Endothelial cell of umbilical vein (primary cell): ENCODE results near the gene ARMC8. TPM values are rescaled to one million over a fixed set of nuclear protein-coding genes. Genes with fewer than 3 reads are reported as not detected.

ENCODE experiments used
- BruUV-seq: library from RNA; stranded (reverse); fragments of 400-500 nt; replicated peaks from 2 replicates; lab custom pipeline; 2021; lab: Mats Ljungman, UMichigan
- CTCF ChIA-PET: fragments of 300-600, 350-600 bp; sonication (Branson Sonifier 250); formaldehyde crosslinking; loops from one replicate; lab custom pipeline; 2021; ENCODE audit warnings: antibody characterized with exemption, inconsistent platforms; lab: Charles Lee
- POLR2A ChIA-PET: fragments of 300-600, 350-600 bp; sonication (Branson Sonifier 250); formaldehyde crosslinking; loops from one replicate; lab custom pipeline; 2021; ENCODE audit warnings: antibody characterized with exemption, inconsistent platforms; lab: Charles Lee
- DNase-seq: peaks from one replicate; pipeline ENCODE4 v3.0.0-alpha.2; 2011; ENCODE audit warnings: low read depth, low spot score
- FAIRE-seq: peaks from 2 replicates; lab custom pipeline; 2011; peaks lifted over from hg19 to GRCh38; lab: Jason Lieb, UNC
- H2AFZ ChIP-seq: 2 replicates; pipeline ENCODE4 v1.6.0; 2012; ENCODE audit warnings: low read depth, low read length, control low read depth, inconsistent platforms
- H3K27ac ChIP-seq: 2 replicates; pipeline ENCODE4 v1.5.1; 2011; ENCODE audit warnings: low read depth, mild to moderate bottlenecking, control low read depth, low read length, moderate library complexity; ENCODE audit not compliant: insufficient read depth
- H3K27me3 ChIP-seq, 2 experiments: 2 replicates each; pipeline versions ENCODE4 v1.6.0 to v1.6.1; 2011; ENCODE audit warnings: low read length in 2 of 2, mixed read lengths in 1 of 2; ENCODE audit not compliant: control insufficient read depth in 2 of 2, insufficient read depth in 2 of 2
- H3K36me3 ChIP-seq, 2 experiments: 2 replicates in 1 of 2; 3 replicates in 1 of 2; pipeline ENCODE4 v1.5.1; 2011; ENCODE audit warnings: low read length in 2 of 2, mild to moderate bottlenecking in 1 of 2, moderate library complexity in 1 of 2; ENCODE audit not compliant: control insufficient read depth in 2 of 2, insufficient read depth in 2 of 2; ENCODE audit errors: extremely low read depth in 1 of 2
- H3K4me1 ChIP-seq: 3 replicates; pipeline ENCODE4 v1.5.1; 2011; ENCODE audit warnings: mild to moderate bottlenecking, low read length; ENCODE audit not compliant: control insufficient read depth, insufficient read depth; ENCODE audit errors: extremely low read depth
- H3K4me2 ChIP-seq: 2 replicates; pipeline ENCODE4 v1.6.1; 2011; ENCODE audit warnings: low read length, control low read depth, mixed read lengths; ENCODE audit not compliant: insufficient read depth
- H3K4me3 ChIP-seq, 3 experiments: fragments of 200-600 bp in 1 of 3; sonication (generic), shearing (Covaris generic) in 1 of 3; replicated peaks in 1 of 3; 2 replicates each; pipeline ENCODE4 v1.5.1; 2011 to 2016; ENCODE audit warnings: control low read depth in 3 of 3, low read length in 3 of 3, mild to moderate bottlenecking in 2 of 3, inconsistent platforms in 1 of 3, low read depth in 1 of 3, moderate library complexity in 1 of 3; ENCODE audit not compliant: insufficient read depth in 1 of 3
- H3K79me2 ChIP-seq: 2 replicates; pipeline ENCODE4 v1.6.0; 2012; ENCODE audit warnings: low read length, inconsistent platforms; ENCODE audit not compliant: control insufficient read depth, insufficient read depth
- H3K9ac ChIP-seq: replicated peaks from 2 replicates; pipeline ENCODE3; 2011; ENCODE audit warnings: low read length, control low read depth; ENCODE audit not compliant: insufficient read depth; ENCODE audit errors: extremely low read depth
- H3K9me1 ChIP-seq: replicated peaks from 3 replicates; pipeline ENCODE4 v1.6.0; 2011; ENCODE audit warnings: mild to moderate bottlenecking, low read length; ENCODE audit not compliant: control insufficient read depth, insufficient read depth; ENCODE audit errors: extremely low read depth
- H3K9me3 ChIP-seq: replicated peaks from 2 replicates; pipeline ENCODE4 v1.5.1; 2012; ENCODE audit warnings: low read length, inconsistent platforms; ENCODE audit not compliant: control insufficient read depth, insufficient read depth
- H4K20me1 ChIP-seq: replicated peaks from 2 replicates; pipeline ENCODE3; 2011; ENCODE audit warnings: mild to moderate bottlenecking, low read length; ENCODE audit not compliant: control insufficient read depth, insufficient read depth; ENCODE audit errors: extremely low read depth
- EZH2 ChIP-seq: IDR thresholded peaks from 2 replicates; pipeline ENCODE4 v1.6.1; 2012; ENCODE audit warnings: borderline replicate concordance, low read depth, mild to moderate bottlenecking, moderate library complexity, low read length, inconsistent platforms; ENCODE audit not compliant: severe bottlenecking
- JUN ChIP-seq: IDR thresholded peaks from 2 replicates; pipeline ENCODE4 v1.6.1; 2011; ENCODE audit warnings: borderline replicate concordance, low read depth; ENCODE audit not compliant: insufficient read length, insufficient read depth
- POLR2A ChIP-seq: IDR thresholded peaks from 2 replicates; pipeline ENCODE4 v1.6.1; 2012; ENCODE audit warnings: low read depth, mild to moderate bottlenecking, control low read depth, low read length
- dilution Hi-C: fragments of 300-500 bp; cut with MboI; formaldehyde crosslinking; loops from one replicate; pipeline ENCODE4 v1.15.0; 2019; ENCODE audit warnings: low sequenced_read_pairs; ENCODE audit not compliant: extremely low pct_ligation_motif_present
- intact Hi-C: fragments of 100-400 bp; cut with micrococcal nuclease; formaldehyde crosslinking; loops from one replicate; pipeline ENCODE4 v1.10.0; 2022
- polyA plus RNA-seq, 4 experiments: library from polyadenylated mRNA; depleted of rRNA in 3 of 4; stranded (reverse) in 3 of 4; unstranded in 1 of 4; fragments of >200 nt; gene quantifications; 2 replicates each; pipeline versions ENCODE4 v1.2.1 to v1.2.3, GENCODE V29; 2011 to 2012; ENCODE audit warnings: missing spikeins in 1 of 4
- total RNA-seq: library from RNA; stranded (reverse); gene quantifications from 2 replicates; pipeline ENCODE4 v1.2.3, GENCODE V29; 2021
- TF ChIP-seq, protein P1 (sequence below), 2 donors: IDR thresholded peaks; 1 replicate in 1 of 2; 2 replicates in 1 of 2; pipeline ENCODE4 v1.5.1; 2011; ENCODE audit warnings: low read length in 2 of 2, mild to moderate bottlenecking in 2 of 2, moderate library complexity in 2 of 2, control low read depth in 1 of 2, inconsistent platforms in 1 of 2, low read depth in 1 of 2; ENCODE audit not compliant: insufficient read depth in 1 of 2; ENCODE audit errors: extremely low read depth in 1 of 2

Gene ARMC8
- total and polyA plus RNA-seq, 2 donors (not counting 3 experiments of a cell fraction or from before 2014, with no cell fraction given) = 39.6 to 46.0 TPM

- DNase-seq = peak; percentile 29
Observed at GRCh38 chr3:138332472-138333073, 145.5 kb downstream of the ARMC8 start.

More at GRCh38 chr3:138332472-138333073, 145.5 kb downstream of the ARMC8 start:
- dilution Hi-C loops = no loop called here
- no peaks in the 10 kb centered on the region for H3K36me3 ChIP-seq
- CTCF ChIA-PET = interaction anchor here (0.9 to 1.5 kb wide), 5 partner anchors 11 to 603 kb away, joined by 3 to 4 read pairs (median 3); no protein-coding TSS in a partner anchor
- TF ChIP-seq EZH2 (no peak), POLR2A (no peak), JUN (no peak)
- TF ChIP-seq, protein P1, sequence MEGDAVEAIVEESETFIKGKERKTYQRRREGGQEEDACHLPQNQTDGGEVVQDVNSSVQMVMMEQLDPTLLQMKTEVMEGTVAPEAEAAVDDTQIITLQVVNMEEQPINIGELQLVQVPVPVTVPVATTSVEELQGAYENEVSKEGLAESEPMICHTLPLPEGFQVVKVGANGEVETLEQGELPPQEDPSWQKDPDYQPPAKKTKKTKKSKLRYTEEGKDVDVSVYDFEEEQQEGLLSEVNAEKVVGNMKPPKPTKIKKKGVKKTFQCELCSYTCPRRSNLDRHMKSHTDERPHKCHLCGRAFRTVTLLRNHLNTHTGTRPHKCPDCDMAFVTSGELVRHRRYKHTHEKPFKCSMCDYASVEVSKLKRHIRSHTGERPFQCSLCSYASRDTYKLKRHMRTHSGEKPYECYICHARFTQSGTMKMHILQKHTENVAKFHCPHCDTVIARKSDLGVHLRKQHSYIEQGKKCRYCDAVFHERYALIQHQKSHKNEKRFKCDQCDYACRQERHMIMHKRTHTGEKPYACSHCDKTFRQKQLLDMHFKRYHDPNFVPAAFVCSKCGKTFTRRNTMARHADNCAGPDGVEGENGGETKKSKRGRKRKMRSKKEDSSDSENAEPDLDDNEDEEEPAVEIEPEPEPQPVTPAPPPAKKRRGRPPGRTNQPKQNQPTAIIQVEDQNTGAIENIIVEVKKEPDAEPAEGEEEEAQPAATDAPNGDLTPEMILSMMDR (IDR thresholded peaks at IDR 0.05; ENCODE audit: extremely low read depth in 1 of 2, insufficient read depth in 1 of 2, low read depth in 1 of 2, low read length in 2 of 2) = peak; percentile 31 to 44
- intact Hi-C loops = loop anchor here (1.0 to 10.0 kb wide), 4 partner anchors 16 to 262 kb away; partner anchors contain the start of genes CEP70 and MRAS
- H3K9me3 ChIP-seq = no peaks in the 10 kb centered on the region
- no peak overlapping the region for H2AFZ ChIP-seq
- H3K27ac ChIP-seq = no peak overlapping the region
- H3K9me1 ChIP-seq = no peaks in the 10 kb centered on the region
- peak; percentile 58 for FAIRE-seq
- POLR2A ChIA-PET = no interaction called here
- H3K27me3 ChIP-seq = peaks cover 6 to 9% of the 10 kb centered on the region in 2 experiments
- no peak overlapping the region for H3K4me3 ChIP-seq
- no peak overlapping the region for H3K9ac ChIP-seq
- H3K4me1 ChIP-seq = peaks cover 13% of the 10 kb centered on the region
- BruUV-seq = no TSS peak
- H3K4me2 ChIP-seq = no peak overlapping the region
- no peaks in the 10 kb centered on the region for H3K79me2 ChIP-seq
- H4K20me1 ChIP-seq = no peaks in the 10 kb centered on the region
